ENCODE data around the gene FKBP10. TPM values are rescaled to one million over a fixed set of nuclear protein-coding genes. Genes with fewer than 3 reads are reported as not detected.
A peak's percentile ranks its signal among the peaks of the same experiment; 100 is the strongest.

Gene FKBP10
- total RNA-seq, 2 experiments from 2014 or later: not detected

- Mint-ChIP-seq H3K27ac (no peak within 1 kb of the TSS), H3K27me3 (ENCODE audit: low read depth) (peaks cover 34% of the 10 kb centered on the region), H3K36me3 (ENCODE audit: low read depth) (no peaks in the 10 kb centered on the region), H3K4me1 (ENCODE audit: low read depth) (peaks cover 40% of the 10 kb centered on the region), H3K4me3 (peak within 1 kb of the TSS; percentile 53), H3K9me3 (ENCODE audit: insufficient read depth) (no peaks in the 10 kb centered on the region)
- DNase-seq (peak; percentile 90), ATAC-seq (peak; percentile 94)
- ChIA-PET POLR2A (interaction anchor here (0.6 kb wide), 1 partner anchor 142 kb away, joined by 3 read pairs; no protein-coding TSS in a partner anchor), CTCF (interaction anchor here (0.8 to 2.0 kb wide), 14 partner anchors 8 to 173 kb away, joined by 3 to 18 read pairs (median 4); partner anchors contain the start of gene P3H4)
Observed at GRCh38 chr17:41786227-41787020, 26.4 kb upstream of the FKBP10 start, which contains the start of gene JUP. Gene JUP, minus strand, starts transcription at chr17:41786711. Its CDS starts 14,857 bp downstream, at chr17:41771854.

- Mint-ChIP-seq H3K36me3 (ENCODE audit: low read depth) (no peaks in the 10 kb centered on the region), H3K27me3 (ENCODE audit: low read depth) (peaks cover 34% of the 10 kb centered on the region), H3K27ac (no peak overlapping the region), H3K9me3 (ENCODE audit: insufficient read depth) (no peaks in the 10 kb centered on the region), H3K4me1 (ENCODE audit: low read depth) (peaks cover 40% of the 10 kb centered on the region), H3K4me3 (peak overlapping the region; percentile 53)
- no peak for ATAC-seq
- ChIA-PET CTCF (interaction anchor here (1.0 to 2.0 kb wide), 10 partner anchors 9 to 91 kb away, joined by 3 to 18 read pairs (median 5); partner anchors contain the start of gene P3H4), POLR2A (no interaction called here)
- DNase-seq: no peak
Observed at GRCh38 chr17:41787021-41787418, 25.8 kb upstream of the FKBP10 start.

- ChIA-PET CTCF (no interaction called here), POLR2A (no interaction called here)
- Mint-ChIP-seq H3K4me1 (ENCODE audit: low read depth) (peaks cover 11% of the 10 kb centered on the region), H3K4me3 (no peak overlapping the region), H3K9me3 (ENCODE audit: insufficient read depth) (no peaks in the 10 kb centered on the region), H3K27me3 (ENCODE audit: low read depth) (peaks cover 8% of the 10 kb centered on the region), H3K36me3 (ENCODE audit: low read depth) (no peaks in the 10 kb centered on the region), H3K27ac (no peak overlapping the region)
- DNase-seq (no peak), ATAC-seq (no peak)
Observed at GRCh38 chr17:41792845-41793783, 19.7 kb upstream of the FKBP10 start.

- ATAC-seq (no peak), DNase-seq (no peak)
- H3K27ac Mint-ChIP-seq: no peak overlapping the region
- POLR2A ChIA-PET: no interaction called here
- peaks cover 4% of the 10 kb centered on the region for H3K4me1 Mint-ChIP-seq (ENCODE audit: low read depth)
- no peaks in the 10 kb centered on the region for H3K36me3 Mint-ChIP-seq (ENCODE audit: low read depth)
- no peak overlapping the region for H3K4me3 Mint-ChIP-seq
- CTCF ChIA-PET: interaction anchor here (1.2 kb wide), 1 partner anchor 8 kb away, joined by 3 read pairs; no protein-coding TSS in a partner anchor
- no peaks in the 10 kb centered on the region for H3K9me3 Mint-ChIP-seq (ENCODE audit: insufficient read depth)
- H3K27me3 Mint-ChIP-seq (ENCODE audit: low read depth): peaks cover 5% of the 10 kb centered on the region
Observed at GRCh38 chr17:41793784-41794539, 18.8 kb upstream of the FKBP10 start.

GRCh38 chr17:41794540-41794975 lies 18.2 kb upstream of the FKBP10 start:
- Mint-ChIP-seq H3K27ac (no peak overlapping the region), H3K4me1 (ENCODE audit: low read depth) (peaks cover 4% of the 10 kb centered on the region), H3K4me3 (no peak overlapping the region), H3K27me3 (ENCODE audit: low read depth) (peaks cover 5% of the 10 kb centered on the region), H3K36me3 (ENCODE audit: low read depth) (no peaks in the 10 kb centered on the region), H3K9me3 (ENCODE audit: insufficient read depth) (no peaks in the 10 kb centered on the region)
- POLR2A ChIA-PET: no interaction called here
- DNase-seq (no peak), ATAC-seq (no peak)
- CTCF ChIA-PET: interaction anchor here (1.2 kb wide), 1 partner anchor 9 kb away, joined by 3 read pairs; no protein-coding TSS in a partner anchor

- no peak overlapping the region for H3K4me3 Mint-ChIP-seq
- no peak overlapping the region for H3K27ac Mint-ChIP-seq
- POLR2A ChIA-PET: no interaction called here
Observed at GRCh38 chr17:41796121-41796895, 16.5 kb upstream of the FKBP10 start.

GRCh38 chr17:41797377-41797776 lies 15.4 kb upstream of the FKBP10 start:
- no peak overlapping the region for H3K27ac Mint-ChIP-seq
- CTCF ChIA-PET: interaction anchor here (1.5 kb wide), 1 partner anchor 11 kb away, joined by 6 read pairs; the partner anchor contains the start of gene JUP
- H3K9me3 Mint-ChIP-seq (ENCODE audit: insufficient read depth): no peaks in the 10 kb centered on the region
- H3K4me1 Mint-ChIP-seq (ENCODE audit: low read depth): peaks cover 5% of the 10 kb centered on the region
- POLR2A ChIA-PET: no interaction called here
- no peaks in the 10 kb centered on the region for H3K27me3 Mint-ChIP-seq (ENCODE audit: low read depth)
- no peaks in the 10 kb centered on the region for H3K36me3 Mint-ChIP-seq (ENCODE audit: low read depth)
- H3K4me3 Mint-ChIP-seq: no peak overlapping the region
- DNase-seq: no peak
- ATAC-seq: no peak

More at GRCh38 chr17:41796121-41796895, 16.5 kb upstream of the FKBP10 start:
- Mint-ChIP-seq H3K4me1 (ENCODE audit: low read depth) (peaks cover under 1% of the 10 kb centered on the region), H3K9me3 (ENCODE audit: insufficient read depth) (no peaks in the 10 kb centered on the region), H3K27me3 (ENCODE audit: low read depth) (no peaks in the 10 kb centered on the region), H3K36me3 (ENCODE audit: low read depth) (no peaks in the 10 kb centered on the region)
- ATAC-seq (no peak), DNase-seq (no peak)
- CTCF ChIA-PET: interaction anchor here (1.1 to 1.5 kb wide), 3 partner anchors 10 to 100 kb away, joined by 3 to 6 read pairs (median 4); partner anchors contain the start of gene JUP

- H3K27me3 Mint-ChIP-seq (ENCODE audit: low read depth): no peaks in the 10 kb centered on the region
- ChIA-PET POLR2A (interaction anchor here (1.2 kb wide), 1 partner anchor 60 kb away, joined by 3 read pairs; no protein-coding TSS in a partner anchor), CTCF (interaction anchor here (1.8 to 2.1 kb wide), 3 partner anchors 11 to 62 kb away, joined by 6 to 15 read pairs (median 10); partner anchors contain the start of gene JUP)
- H3K27ac Mint-ChIP-seq: no peak overlapping the region
- H3K4me3 Mint-ChIP-seq: no peak overlapping the region
- peaks cover 5% of the 10 kb centered on the region for H3K4me1 Mint-ChIP-seq (ENCODE audit: low read depth)
- no peak for ATAC-seq
- no peak for DNase-seq
- no peaks in the 10 kb centered on the region for H3K36me3 Mint-ChIP-seq (ENCODE audit: low read depth)
- no peaks in the 10 kb centered on the region for H3K9me3 Mint-ChIP-seq (ENCODE audit: insufficient read depth)
Observed at GRCh38 chr17:41799366-41799765, 13.4 kb upstream of the FKBP10 start.

- Mint-ChIP-seq H3K27ac (no peak overlapping the region), H3K27me3 (ENCODE audit: low read depth) (no peaks in the 10 kb centered on the region), H3K4me1 (ENCODE audit: low read depth) (peaks cover 5% of the 10 kb centered on the region), H3K9me3 (ENCODE audit: insufficient read depth) (no peaks in the 10 kb centered on the region), H3K4me3 (no peak overlapping the region), H3K36me3 (ENCODE audit: low read depth) (no peaks in the 10 kb centered on the region)
- ATAC-seq (peak; percentile 29), DNase-seq (no peak)
- POLR2A ChIA-PET: interaction anchor here (0.9 kb wide), 1 partner anchor 63 kb away, joined by 3 read pairs; no protein-coding TSS in a partner anchor
- CTCF ChIA-PET: interaction anchor here (0.6 to 2.4 kb wide), 15 partner anchors 10 to 86 kb away, joined by 3 to 37 read pairs (median 6); partner anchors contain the start of genes HAP1, JUP, KLHL11 and P3H4
Observed at GRCh38 chr17:41800601-41801373, 12.0 kb upstream of the FKBP10 start.

Data from activated CD8-positive, alpha-beta T cell treated with anti-CD3 and anti-CD28 coated beads, Interleukin-2, amount 10 ng/mL, durations not matched to agents 7 days and 5 days (primary cell).